Fibroblast of pulmonary artery (primary cell): ENCODE measurements around the gene FAM161A.
"Not testable (repeated sequence)": the region's sequence is repeated elsewhere in the genome, so short reads cannot be mapped to it uniquely, and the experiment has no call there.

Source experiments
- DNase-seq: peaks from one replicate; pipeline ENCODE4 v3.0.0-alpha.2; 2010; ENCODE audit warnings: low read depth
- H3K4me3 ChIP-seq: replicated peaks from 2 replicates; pipeline ENCODE4 v1.5.1; 2011; ENCODE audit warnings: low read depth, mild to moderate bottlenecking, control low read depth, low read length, moderate library complexity
- CTCF ChIP-seq: IDR thresholded peaks from 2 replicates; pipeline ENCODE4 v1.5.1; 2011; ENCODE audit warnings: mild to moderate bottlenecking, control low read depth, low read length, inconsistent platforms; ENCODE audit errors: missing control alignments

The FAM161A gene

GRCh38 chr2:61855318-61855613, 1.4 kb upstream of the FAM161A start:
- DNase-seq: no peak
- no peak for TF ChIP-seq CTCF
- H3K4me3 ChIP-seq: peak overlapping the region; percentile 96

- DNase-seq: peak; percentile 98
- peak overlapping the region; percentile 96 for H3K4me3 ChIP-seq
- TF ChIP-seq CTCF: no peak
Observed at GRCh38 chr2:61854564-61855317, 881 bp upstream of the FAM161A start.

GRCh38 chr2:61853086-61853846, 594 bp downstream of the FAM161A start:
- peak; percentile 48 for DNase-seq
- no peak for TF ChIP-seq CTCF

GRCh38 chr2:61851270-61851669, 2.6 kb downstream of the FAM161A start:
- not testable (repeated sequence) for DNase-seq, H3K4me3 ChIP-seq

More at GRCh38 chr2:61853086-61853846, 594 bp downstream of the FAM161A start:
- peak overlapping the region; percentile 96 for H3K4me3 ChIP-seq

- TF ChIP-seq CTCF: no peak
- DNase-seq: no peak
- H3K4me3 ChIP-seq: no peak overlapping the region
Observed at GRCh38 chr2:61845320-61845719, 8.5 kb downstream of the FAM161A start.

GRCh38 chr2:61841286-61841685, 12.6 kb downstream of the FAM161A start:
- no peak for TF ChIP-seq CTCF
- H3K4me3 ChIP-seq: no peak overlapping the region
- no peak for DNase-seq

GRCh38 chr2:61834893-61835292, 19.0 kb downstream of the FAM161A start:
- no peak for DNase-seq
- no peak overlapping the region for H3K4me3 ChIP-seq
- no peak for TF ChIP-seq CTCF
